OCI-LY3 (cell line): ENCODE data around the gene KLHL20.

ENCODE experiments used
- CTCF ChIP-seq: fragments of 200-600, 300-600 bp; sonication (generic); IDR thresholded peaks from 2 replicates; pipeline ENCODE4 v1.5.1; 2014; ENCODE audit warnings: antibody characterized with exemption, low read length, low read depth
- EZH2phosphoT487 ChIP-seq: fragments of 200-600 bp; shearing (Covaris generic); IDR thresholded peaks from 2 replicates; pipeline ENCODE4 v1.6.1; 2018; ENCODE audit warnings: antibody characterized with exemption, mixed run types, low read depth

DNA sequence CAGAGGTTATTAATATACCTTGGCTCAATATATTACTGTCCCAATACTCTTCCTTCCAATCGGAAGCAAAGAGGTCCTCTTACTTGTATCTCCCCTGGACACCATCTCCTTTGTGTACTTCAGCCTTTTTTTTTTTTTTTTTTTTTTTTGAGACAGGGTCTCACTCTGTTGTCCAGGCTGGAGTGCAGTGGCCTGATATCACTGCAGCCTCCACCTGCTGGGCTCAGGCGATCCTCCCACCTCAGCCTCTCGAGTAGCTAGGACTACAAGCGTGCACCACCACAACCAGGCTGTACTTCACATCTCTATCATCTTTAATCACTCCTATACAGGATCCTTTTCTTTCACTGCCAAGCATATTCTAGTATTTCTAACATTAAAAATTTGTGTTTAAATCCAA, 106.9 kb downstream of the KLHL20 start:
- TF ChIP-seq CTCF: no peak
- no peak for TF ChIP-seq EZH2phosphoT487
